HL-60/S4 treated with retinoic acid at 250 ng/mL for 4 days and 3 days (cell line): Measurements from ENCODE around the gene ANKRD39.

Experiments used
- in situ Hi-C: fragments of 300-500 bp; cut with MboI; formaldehyde crosslinking; loops from 2 replicates; pipeline ENCODE4 v1.7.0; 2022; ENCODE audit warnings: low sequenced_read_pairs

The ANKRD39 gene

GRCh38 chr2:96859099-96859649 lies 1.4 kb upstream of the ANKRD39 start:
- in situ Hi-C loops, result loop anchor here (5.0 kb wide), 1 partner anchor 93 kb away; no protein-coding TSS in a partner anchor

GRCh38 chr2:96856776-96857666 lies 795 bp downstream of the ANKRD39 start:
- in situ Hi-C loops, result loop anchor here (5.0 kb wide), 1 partner anchor 95 kb away; no protein-coding TSS in a partner anchor

GRCh38 chr2:96853321-96853720 lies 4.5 kb downstream of the ANKRD39 start:
- in situ Hi-C loops, result no loop called here

- in situ Hi-C loops, result no loop called here
Measured at GRCh38 chr2:96852667-96853066, 5.1 kb downstream of the ANKRD39 start.

- in situ Hi-C loops, result no loop called here
Measured at GRCh38 chr2:96848264-96848663, 9.6 kb downstream of the ANKRD39 start.

- in situ Hi-C loops, result no loop called here
Measured at GRCh38 chr2:96847586-96847985, 10.2 kb downstream of the ANKRD39 start.

GRCh38 chr2:96846825-96847224 lies 11.0 kb downstream of the ANKRD39 start:
- in situ Hi-C loops, result no loop called here

GRCh38 chr2:96844405-96844808 lies 13.4 kb downstream of the ANKRD39 start:
- in situ Hi-C loops, result no loop called here

GRCh38 chr2:96843538-96844268 lies 14.1 kb downstream of the ANKRD39 start, which contains the start of gene ANKRD23:
ANKRD23 (minus strand) TSS chr2:96844021; CDS start chr2:96843992, 29 bp downstream.
- in situ Hi-C loops, result no loop called here

- in situ Hi-C loops, result no loop called here
Measured at GRCh38 chr2:96842600-96842999, 15.2 kb downstream of the ANKRD39 start.

- in situ Hi-C loops, result no loop called here
Measured at GRCh38 chr2:96841701-96842495, 15.9 kb downstream of the ANKRD39 start.

GRCh38 chr2:96839875-96840850 lies 17.7 kb downstream of the ANKRD39 start:
- in situ Hi-C loops, result no loop called here

- in situ Hi-C loops, result no loop called here
Measured at GRCh38 chr2:96839293-96839874, 18.4 kb downstream of the ANKRD39 start.

- in situ Hi-C loops, result no loop called here
Measured at GRCh38 chr2:96838345-96839292, 19.2 kb downstream of the ANKRD39 start.

- in situ Hi-C loops, result no loop called here
Measured at GRCh38 chr2:96837575-96837974, 20.2 kb downstream of the ANKRD39 start.

GRCh38 chr2:96835830-96836229 lies 22.0 kb downstream of the ANKRD39 start:
- in situ Hi-C loops, result no loop called here

GRCh38 chr2:96832754-96833507 lies 24.9 kb downstream of the ANKRD39 start:
- in situ Hi-C loops, result no loop called here
